Neural progenitor cell (in vitro differentiated cells): ENCODE results near the gene HOXA10. TPM values are rescaled to one million over a fixed set of nuclear protein-coding genes. Genes with fewer than 3 reads are reported as not detected.

ENCODE experiments used
- DNase-seq: peaks from one replicate; pipeline ENCODE4 v3.0.0-alpha.2; 2016; ENCODE audit warnings: low spot score
- H2AFZ ChIP-seq: fragments of 200-600 bp; sonication (generic); replicated peaks from 2 replicates; pipeline ENCODE4 v1.6.1; 2016; ENCODE audit warnings: antibody characterized with exemption
- H3F3A ChIP-seq: fragments of 200-600 bp; sonication (generic); 2 replicates; pipeline ENCODE4 v1.6.1; 2016; ENCODE audit warnings: antibody characterized with exemption, low read depth
- H3K27ac ChIP-seq: fragments of 200-600 bp; sonication (generic); 2 replicates; pipeline ENCODE4 v1.5.1; 2016; ENCODE audit warnings: mild to moderate bottlenecking
- H3K27me3 ChIP-seq: fragments of 200-600 bp; sonication (generic); 2 replicates; pipeline ENCODE4 v1.6.1; 2016; ENCODE audit warnings: mild to moderate bottlenecking, moderate library complexity
- H3K36me3 ChIP-seq: fragments of 200-600 bp; sonication (generic); 2 replicates; pipeline ENCODE4 v1.5.1; 2016
- H3K4me1 ChIP-seq: fragments of 200-600 bp; sonication (generic); 2 replicates; pipeline ENCODE4 v1.6.1; 2016; ENCODE audit warnings: mixed run types
- H3K4me2 ChIP-seq: fragments of 200-600 bp; sonication (generic); 2 replicates; pipeline ENCODE4 v1.6.1; 2016
- H3K4me3 ChIP-seq: fragments of 200-600 bp; sonication (generic); 2 replicates; pipeline ENCODE4 v1.5.1; 2016
- H3K79me2 ChIP-seq: fragments of 200-600 bp; sonication (generic); 2 replicates; pipeline ENCODE4 v1.6.1; 2016; ENCODE audit warnings: low read depth
- H3K9ac ChIP-seq: fragments of 200-600 bp; sonication (generic); 2 replicates; pipeline ENCODE4 v1.6.1; 2016
- H3K9me3 ChIP-seq: fragments of 200-600 bp; sonication (generic); 2 replicates; pipeline ENCODE4 v1.5.1; 2016; ENCODE audit warnings: low read depth
- H4K20me1 ChIP-seq: fragments of 200-600 bp; sonication (generic); 2 replicates; pipeline ENCODE4 v1.6.1; 2016; ENCODE audit warnings: low read depth
- H3K27ac Mint-ChIP-seq: 3 replicates; pipeline ENCODE4 v1.8.0; 2021; ENCODE audit warnings: mixed read lengths
- H3K27me3 Mint-ChIP-seq: 2 replicates; pipeline ENCODE4 v1.8.0; 2022; ENCODE audit warnings: low read depth, mild to moderate bottlenecking, inconsistent platforms, moderate library complexity, mixed read lengths; ENCODE audit not compliant: insufficient read depth
- H3K36me3 Mint-ChIP-seq: 3 replicates; pipeline ENCODE4 v1.8.0; 2021; ENCODE audit warnings: mixed read lengths
- H3K4me1 Mint-ChIP-seq: 3 replicates; pipeline ENCODE4 v1.8.0; 2021; ENCODE audit warnings: mixed read lengths
- H3K4me3 Mint-ChIP-seq: 3 replicates; pipeline ENCODE4 v1.8.0; 2021; ENCODE audit warnings: mild to moderate bottlenecking, moderate library complexity, mixed read lengths
- H3K9me3 Mint-ChIP-seq: 3 replicates; pipeline ENCODE4 v1.8.0; 2020; ENCODE audit warnings: mixed read lengths
- EZH2 ChIP-seq: fragments of 200-600 bp; sonication (generic); IDR thresholded peaks from 2 replicates; pipeline ENCODE4 v1.6.1; 2017; ENCODE audit warnings: antibody characterized with exemption, mild to moderate bottlenecking, moderate library complexity
- EZH2phosphoT487 ChIP-seq: fragments of 200-600 bp; sonication (generic); IDR thresholded peaks from 2 replicates; pipeline ENCODE4 v1.6.1; 2017; ENCODE audit warnings: antibody characterized with exemption
- total RNA-seq: library from RNA; depleted of rRNA; stranded (reverse); fragments of >200 nt; gene quantifications from 2 replicates; pipeline ENCODE4 v1.2.3, GENCODE V29; 2015; ENCODE audit warnings: low replicate concordance
- TF ChIP-seq, protein P1 (sequence below): fragments of 200-600 bp; sonication (generic); IDR thresholded peaks from 2 replicates; pipeline ENCODE4 v1.5.1; 2017; ENCODE audit warnings: antibody characterized with exemption, mild to moderate bottlenecking

HOXA10 gene
- total RNA-seq, 1 donor from 2014 or later: not detected

DNA sequence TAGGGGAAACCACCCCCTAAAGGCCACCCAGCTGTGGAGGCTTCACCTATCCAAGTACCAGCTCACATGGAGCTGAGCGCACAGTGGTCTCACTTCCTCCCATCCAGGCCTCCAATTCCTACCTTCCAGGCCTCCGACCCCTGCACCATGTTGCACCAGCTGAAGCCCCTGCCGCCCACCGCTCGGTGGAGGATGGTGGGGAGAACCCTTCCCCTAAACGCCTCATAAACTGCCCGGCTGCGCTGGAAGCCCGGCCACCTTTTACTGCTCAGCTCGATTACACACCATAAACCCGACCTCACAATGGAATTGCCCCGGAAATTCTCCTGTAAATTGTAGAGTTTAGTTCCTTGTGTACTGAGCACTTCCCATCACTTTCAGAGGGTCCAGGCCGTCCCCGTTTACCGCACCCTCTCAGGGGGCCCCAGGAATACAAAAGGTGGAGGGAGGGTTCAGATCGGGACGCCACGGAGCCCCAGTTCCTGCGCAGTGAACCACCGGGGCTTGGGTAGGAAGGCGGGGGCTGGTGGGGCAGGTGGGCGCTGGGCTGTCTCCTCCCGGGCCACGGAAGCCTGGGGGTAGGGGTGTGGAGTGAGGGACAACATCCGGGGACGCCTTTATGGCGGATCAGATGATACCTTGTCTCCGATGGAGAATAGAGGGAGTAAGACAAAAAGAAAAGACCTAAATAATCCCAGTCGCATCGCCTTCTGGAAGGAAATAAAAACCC is 16.3 kb downstream of the HOXA10 start:
- H2AFZ ChIP-seq: no peak overlapping the region
- H3K4me2 ChIP-seq: no peak overlapping the region
- TF ChIP-seq, protein P1, sequence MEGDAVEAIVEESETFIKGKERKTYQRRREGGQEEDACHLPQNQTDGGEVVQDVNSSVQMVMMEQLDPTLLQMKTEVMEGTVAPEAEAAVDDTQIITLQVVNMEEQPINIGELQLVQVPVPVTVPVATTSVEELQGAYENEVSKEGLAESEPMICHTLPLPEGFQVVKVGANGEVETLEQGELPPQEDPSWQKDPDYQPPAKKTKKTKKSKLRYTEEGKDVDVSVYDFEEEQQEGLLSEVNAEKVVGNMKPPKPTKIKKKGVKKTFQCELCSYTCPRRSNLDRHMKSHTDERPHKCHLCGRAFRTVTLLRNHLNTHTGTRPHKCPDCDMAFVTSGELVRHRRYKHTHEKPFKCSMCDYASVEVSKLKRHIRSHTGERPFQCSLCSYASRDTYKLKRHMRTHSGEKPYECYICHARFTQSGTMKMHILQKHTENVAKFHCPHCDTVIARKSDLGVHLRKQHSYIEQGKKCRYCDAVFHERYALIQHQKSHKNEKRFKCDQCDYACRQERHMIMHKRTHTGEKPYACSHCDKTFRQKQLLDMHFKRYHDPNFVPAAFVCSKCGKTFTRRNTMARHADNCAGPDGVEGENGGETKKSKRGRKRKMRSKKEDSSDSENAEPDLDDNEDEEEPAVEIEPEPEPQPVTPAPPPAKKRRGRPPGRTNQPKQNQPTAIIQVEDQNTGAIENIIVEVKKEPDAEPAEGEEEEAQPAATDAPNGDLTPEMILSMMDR: no peak
- TF ChIP-seq EZH2: peak; percentile 86
- peak; percentile 88 for TF ChIP-seq EZH2phosphoT487
- H3K9me3 ChIP-seq: no peaks in the 10 kb centered on the region
- peaks cover 100% of the 10 kb centered on the region for H3K27me3 ChIP-seq
- Mint-ChIP-seq H3K36me3 (peaks cover 4% of the 10 kb centered on the region), H3K27ac (no peak overlapping the region), H3K4me1 (peaks cover 4% of the 10 kb centered on the region), H3K9me3 (peaks cover 19% of the 10 kb centered on the region), H3K4me3 (no peak overlapping the region), H3K27me3 (peaks cover 92% of the 10 kb centered on the region)
- H3K4me3 ChIP-seq: no peak overlapping the region
- H3K36me3 ChIP-seq: no peaks in the 10 kb centered on the region
- H3K79me2 ChIP-seq: no peaks in the 10 kb centered on the region
- no peak overlapping the region for H3K27ac ChIP-seq
- H4K20me1 ChIP-seq: peaks cover 54% of the 10 kb centered on the region
- no peaks in the 10 kb centered on the region for H3F3A ChIP-seq
- DNase-seq: no peak
- no peak overlapping the region for H3K9ac ChIP-seq
- H3K4me1 ChIP-seq: no peaks in the 10 kb centered on the region

DNA sequence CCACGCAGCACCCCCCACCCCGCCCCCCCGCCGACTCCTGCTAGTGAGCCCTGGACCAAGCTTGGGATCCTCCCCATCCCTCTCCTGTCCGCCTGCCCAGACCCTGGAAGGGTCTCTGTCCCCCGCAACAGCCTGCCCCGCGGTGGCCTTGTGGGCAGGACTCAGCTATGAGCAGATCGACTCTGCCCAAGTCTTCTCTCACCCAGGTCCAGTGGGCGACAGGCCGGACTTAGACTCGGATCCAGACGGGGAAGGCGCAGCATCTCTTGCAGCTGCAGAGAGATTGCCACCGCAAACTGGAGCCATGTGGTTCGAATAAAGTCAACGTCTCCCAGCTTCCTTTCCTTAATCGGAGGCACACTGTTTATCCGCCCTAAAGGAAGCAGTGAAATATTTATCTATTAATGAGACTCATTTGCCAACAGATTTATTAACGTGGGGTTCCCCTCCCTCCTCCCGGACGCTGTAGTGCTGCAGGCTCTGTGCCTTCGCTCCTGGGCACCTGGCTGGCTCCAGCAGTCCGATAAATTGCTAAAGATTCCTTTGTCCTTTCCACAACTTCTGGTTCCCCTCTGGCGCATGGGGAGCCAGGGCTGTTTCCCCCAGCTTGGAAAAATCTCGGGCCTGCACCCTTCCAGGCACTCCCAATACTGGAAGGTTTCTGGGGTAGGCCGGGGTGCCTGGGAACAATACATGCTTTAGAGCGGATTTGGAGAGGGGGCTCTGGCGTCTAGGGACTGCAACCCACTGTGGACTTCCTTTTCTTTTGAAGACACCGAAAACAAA is 17.0 kb downstream of the HOXA10 start:
- no peak for DNase-seq
- Histone ChIP-seq H4K20me1 (peaks cover 62% of the 10 kb centered on the region), H3K4me3 (no peak overlapping the region), H3K27me3 (peaks cover 100% of the 10 kb centered on the region), H3K9ac (no peak overlapping the region), H3K36me3 (no peaks in the 10 kb centered on the region), H3K79me2 (no peaks in the 10 kb centered on the region), H3K4me1 (no peaks in the 10 kb centered on the region), H3K4me2 (no peak overlapping the region), H3K9me3 (no peaks in the 10 kb centered on the region), H3F3A (no peaks in the 10 kb centered on the region), H3K27ac (no peak overlapping the region), H2AFZ (no peak overlapping the region)
- peaks cover 19% of the 10 kb centered on the region for H3K9me3 Mint-ChIP-seq
- peaks cover 91% of the 10 kb centered on the region for H3K27me3 Mint-ChIP-seq
- peak overlapping the region; percentile 41 for H3K4me3 Mint-ChIP-seq
- no peak overlapping the region for H3K27ac Mint-ChIP-seq
- H3K4me1 Mint-ChIP-seq: peaks cover 4% of the 10 kb centered on the region
- peaks cover 4% of the 10 kb centered on the region for H3K36me3 Mint-ChIP-seq
- TF ChIP-seq EZH2phosphoT487: no peak
- TF ChIP-seq, protein P1: no peak
- TF ChIP-seq EZH2: no peak

DNA sequence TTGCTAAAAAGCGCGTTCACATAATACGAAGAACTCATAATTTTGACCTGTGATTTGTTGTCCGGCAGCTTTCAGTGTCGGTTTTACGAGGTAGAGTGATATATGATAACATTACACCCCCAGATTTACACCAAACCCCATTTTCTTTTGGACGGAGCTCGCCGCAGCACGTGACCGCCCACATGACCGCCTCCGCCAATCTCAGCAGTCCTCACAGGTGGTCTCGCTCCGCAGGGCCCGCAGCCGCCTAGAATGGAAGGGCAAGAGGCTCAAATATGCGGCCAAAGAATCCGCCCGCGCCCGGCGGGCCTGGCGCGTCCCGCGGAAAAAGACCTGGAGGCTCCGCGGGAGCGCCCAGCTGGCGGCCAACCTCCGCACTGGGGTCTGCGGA is 17.6 kb downstream of the HOXA10 start, which contains the start of gene HOXA7:
Gene HOXA7, minus strand, starts transcription at position 168 of the 391 bp plus-strand sequence. Its CDS starts 130 bp downstream, at position 38.
- peaks cover 92% of the 10 kb centered on the region for H3K27me3 Mint-ChIP-seq
- peaks cover 6% of the 10 kb centered on the region for H3K4me1 Mint-ChIP-seq
- H4K20me1 ChIP-seq: peaks cover 68% of the 10 kb centered on the region
- peak within 1 kb of the TSS; percentile 18 for H3K4me3 ChIP-seq
- no peak within 1 kb of the TSS for H2AFZ ChIP-seq
- H3K27ac ChIP-seq: no peak within 1 kb of the TSS
- no peaks in the 10 kb centered on the region for H3K79me2 ChIP-seq
- no peak within 1 kb of the TSS for H3K27ac Mint-ChIP-seq
- H3F3A ChIP-seq: no peaks in the 10 kb centered on the region
- H3K27me3 ChIP-seq: peaks cover 100% of the 10 kb centered on the region
- H3K9ac ChIP-seq: no peak within 1 kb of the TSS
- TF ChIP-seq, protein P1: no peak
- peak; percentile 87 for TF ChIP-seq EZH2phosphoT487
- peak; percentile 82 for TF ChIP-seq EZH2
- H3K36me3 ChIP-seq: no peaks in the 10 kb centered on the region
- H3K9me3 ChIP-seq: no peaks in the 10 kb centered on the region
- H3K4me2 ChIP-seq: peak within 1 kb of the TSS; percentile 53
- H3K9me3 Mint-ChIP-seq: peaks cover 23% of the 10 kb centered on the region
- no peaks in the 10 kb centered on the region for H3K4me1 ChIP-seq
- H3K36me3 Mint-ChIP-seq: peaks cover 4% of the 10 kb centered on the region
- peak within 1 kb of the TSS; percentile 68 for H3K4me3 Mint-ChIP-seq
- peak; percentile 60 for DNase-seq
